Measurements from ENCODE around the gene SIVA1.

DNA sequence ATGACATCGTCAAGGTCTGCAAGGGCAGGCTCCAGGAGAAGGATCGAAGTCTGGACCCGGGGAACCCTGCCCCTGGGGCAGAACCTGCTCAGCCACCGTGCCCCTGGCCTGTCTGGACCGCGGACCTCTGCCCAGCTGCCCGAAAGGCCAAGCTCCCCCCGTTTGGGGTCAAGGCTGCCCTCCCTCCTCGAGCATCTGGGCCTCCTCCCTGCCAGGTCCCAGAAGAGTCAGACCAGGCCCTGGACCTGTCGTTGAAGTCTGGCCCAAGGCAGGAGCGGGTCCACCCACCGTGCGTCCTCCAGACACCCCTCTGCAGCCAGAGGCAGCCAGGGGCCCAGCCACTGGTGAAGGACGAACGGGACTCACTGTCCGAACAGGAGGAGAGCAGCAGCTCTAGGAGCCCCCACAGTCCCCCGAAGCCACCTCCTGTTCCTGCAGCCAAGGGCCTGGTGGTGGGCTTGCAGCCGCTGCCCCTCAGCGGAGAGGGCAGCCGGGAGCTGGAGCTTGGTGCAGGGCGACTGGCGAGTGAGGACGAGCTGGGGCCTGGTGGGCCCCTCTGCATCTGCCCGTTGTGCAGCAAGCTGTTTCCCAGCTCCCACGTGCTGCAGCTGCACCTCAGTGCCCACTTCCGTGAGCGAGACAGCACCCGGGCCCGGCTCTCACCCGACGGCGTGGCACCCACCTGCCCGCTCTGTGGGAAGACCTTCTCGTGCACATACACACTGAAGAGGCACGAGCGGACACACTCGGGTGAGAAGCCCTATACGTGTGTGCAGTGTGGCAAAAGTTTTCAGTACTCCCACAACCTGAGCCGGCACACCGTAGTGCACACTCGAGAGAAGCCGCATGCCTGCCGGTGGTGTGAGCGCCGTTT, 48.8 kb downstream of the SIVA1 start:
- TF ChIP-seq, protein P1, sequence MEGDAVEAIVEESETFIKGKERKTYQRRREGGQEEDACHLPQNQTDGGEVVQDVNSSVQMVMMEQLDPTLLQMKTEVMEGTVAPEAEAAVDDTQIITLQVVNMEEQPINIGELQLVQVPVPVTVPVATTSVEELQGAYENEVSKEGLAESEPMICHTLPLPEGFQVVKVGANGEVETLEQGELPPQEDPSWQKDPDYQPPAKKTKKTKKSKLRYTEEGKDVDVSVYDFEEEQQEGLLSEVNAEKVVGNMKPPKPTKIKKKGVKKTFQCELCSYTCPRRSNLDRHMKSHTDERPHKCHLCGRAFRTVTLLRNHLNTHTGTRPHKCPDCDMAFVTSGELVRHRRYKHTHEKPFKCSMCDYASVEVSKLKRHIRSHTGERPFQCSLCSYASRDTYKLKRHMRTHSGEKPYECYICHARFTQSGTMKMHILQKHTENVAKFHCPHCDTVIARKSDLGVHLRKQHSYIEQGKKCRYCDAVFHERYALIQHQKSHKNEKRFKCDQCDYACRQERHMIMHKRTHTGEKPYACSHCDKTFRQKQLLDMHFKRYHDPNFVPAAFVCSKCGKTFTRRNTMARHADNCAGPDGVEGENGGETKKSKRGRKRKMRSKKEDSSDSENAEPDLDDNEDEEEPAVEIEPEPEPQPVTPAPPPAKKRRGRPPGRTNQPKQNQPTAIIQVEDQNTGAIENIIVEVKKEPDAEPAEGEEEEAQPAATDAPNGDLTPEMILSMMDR (IDR thresholded peaks at IDR 0.05; ENCODE audit: low read depth, low read length, missing input control): no peak
- TF ChIP-seq RAD21 (IDR thresholded peaks at IDR 0.05) (no peak), JUND (IDR thresholded peaks at IDR 0.05) (no peak), GABPA (IDR thresholded peaks at IDR 0.05 in 1 of 2, conservative IDR thresholded peaks at IDR 0.05 in 1 of 2) (no peak), EGR1 (IDR thresholded peaks at IDR 0.05; ENCODE audit: low read depth in 2 of 2) (no peak)
- TF ChIP-seq, protein P2, sequence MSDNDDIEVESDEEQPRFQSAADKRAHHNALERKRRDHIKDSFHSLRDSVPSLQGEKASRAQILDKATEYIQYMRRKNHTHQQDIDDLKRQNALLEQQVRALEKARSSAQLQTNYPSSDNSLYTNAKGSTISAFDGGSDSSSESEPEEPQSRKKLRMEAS (IDR thresholded peaks at IDR 0.05): no peak
